ENCODE results near the gene SPIN2B. TPM values are rescaled to one million over a fixed set of nuclear protein-coding genes. Genes with fewer than 3 reads are reported as not detected.

Gene SPIN2B
- total and polyA plus RNA-seq, 2 of the 8 experiments (the other 6 are each of a cell fraction or from before 2014, with no cell fraction given), result 7.4 to 12.8 TPM

GRCh38 chrX:57134702-57135101 is 13.4 kb upstream of the SPIN2B start:
- Histone ChIP-seq H3K36me3 (ENCODE audit: control insufficient read depth in 2 of 4, insufficient read depth in 4 of 4, low read length in 3 of 4) (no peaks in the 10 kb centered on the region), H2AK5ac (ENCODE audit: low read depth, low read length) (no peak overlapping the region), H3K18ac (ENCODE audit: extremely low read depth, low read length) (no peak overlapping the region), H2BK5ac (ENCODE audit: low read depth, low read length) (no peak overlapping the region), H3K4ac (replicated peaks; ENCODE audit: insufficient read length, low read depth, low read length) (no peak overlapping the region), H3K27me3 (replicated peaks in 1 of 4; ENCODE audit: control insufficient read depth in 3 of 4, extremely low read depth in 1 of 4, insufficient read depth in 3 of 4, low read length in 3 of 4) (no peaks in the 10 kb centered on the region), H3K4me1 (replicated peaks in 1 of 4; ENCODE audit: control insufficient read depth in 3 of 4, insufficient read depth in 4 of 4, low read length in 3 of 4) (peaks cover 0 to 2% (median 0%) of the 10 kb centered on the region in 4 experiments; a peak in 1 of 7 replicates), H2BK120ac (replicated peaks; ENCODE audit: low read depth, low read length) (no peak overlapping the region), H3K23ac (ENCODE audit: insufficient read length) (no peak overlapping the region), H3K79me1 (ENCODE audit: low read depth, low read length) (no peaks in the 10 kb centered on the region), H3K79me2 (ENCODE audit: control insufficient read depth in 1 of 2, insufficient read depth in 2 of 2, low read length in 2 of 2) (no peaks in the 10 kb centered on the region), H3K9me3 (ENCODE audit: insufficient read depth in 2 of 2, low read depth in 1 of 2, low read length in 1 of 2) (no peaks in the 10 kb centered on the region), H2BK15ac (ENCODE audit: low read length) (no peak overlapping the region), H3K23me2 (ENCODE audit: low read depth, low read length) (peaks cover 3% of the 10 kb centered on the region; the same call in 1 of the 2 replicates), H3K9ac (replicated peaks in 1 of 4; ENCODE audit: extremely low read depth in 1 of 4, low read depth in 3 of 4, low read length in 3 of 4) (no peak overlapping the region), H3K56ac (replicated peaks; ENCODE audit: insufficient read length, low read depth, low read length) (no peak overlapping the region), H2BK12ac (ENCODE audit: low read depth, low read length) (no peak overlapping the region), H3K14ac (ENCODE audit: insufficient read length) (no peak overlapping the region), H4K91ac (replicated peaks; ENCODE audit: insufficient read length, low read length) (no peak overlapping the region), H2AFZ (ENCODE audit: low read length) (no peak overlapping the region), H3K27ac (ENCODE audit: low read depth, low read length) (no peak overlapping the region), H3K4me2 (ENCODE audit: insufficient read depth in 1 of 2, low read depth in 2 of 2, low read length in 2 of 2) (no peak overlapping the region), H2BK20ac (ENCODE audit: low read length) (no peak overlapping the region), H3K4me3 (ENCODE audit: extremely low read depth in 1 of 4, insufficient read depth in 2 of 4, low read depth in 3 of 4, low read length in 4 of 4) (no peak overlapping the region), H4K8ac (ENCODE audit: extremely low read depth, insufficient read depth, low read length) (no peak overlapping the region), H4K20me1 (replicated peaks in 1 of 2; ENCODE audit: control insufficient read depth in 1 of 2, insufficient read depth in 2 of 2, low read length in 2 of 2) (no peaks in the 10 kb centered on the region), H4K5ac (ENCODE audit: insufficient read length, low read depth, low read length) (no peak overlapping the region)
- CTCF ChIA-PET (ENCODE audit: partially characterized antibody), result no interaction called here
- no peak for TF ChIP-seq POLR2A (IDR thresholded peaks at IDR 0.05; ENCODE audit: control extremely low read depth in 1 of 2, low read depth in 2 of 2, low read length in 2 of 2)
- WGBS, 2 experiments (ENCODE audit: extremely low coverage in 1 of 2, insufficient coverage in 1 of 2, insufficient read length in 1 of 2, insufficient replicate concordance in 2 of 2, low coverage in 1 of 2, low lambda C conversion rate in 2 of 2, missing lambda C conversion rate in 1 of 2), result 92% methylated on average over 2 of the region's 3 CpGs; no CpG with 5 or more reads in 1 of the 2 experiments
- POLR2A ChIA-PET (ENCODE audit: partially characterized antibody), result no interaction called here
- DNase-seq (ENCODE audit: low read depth in 1 of 2, low spot score in 2 of 2) (no peak), FAIRE-seq (no peak)
